Measurements from ENCODE around the gene ACVR1B.

DNA sequence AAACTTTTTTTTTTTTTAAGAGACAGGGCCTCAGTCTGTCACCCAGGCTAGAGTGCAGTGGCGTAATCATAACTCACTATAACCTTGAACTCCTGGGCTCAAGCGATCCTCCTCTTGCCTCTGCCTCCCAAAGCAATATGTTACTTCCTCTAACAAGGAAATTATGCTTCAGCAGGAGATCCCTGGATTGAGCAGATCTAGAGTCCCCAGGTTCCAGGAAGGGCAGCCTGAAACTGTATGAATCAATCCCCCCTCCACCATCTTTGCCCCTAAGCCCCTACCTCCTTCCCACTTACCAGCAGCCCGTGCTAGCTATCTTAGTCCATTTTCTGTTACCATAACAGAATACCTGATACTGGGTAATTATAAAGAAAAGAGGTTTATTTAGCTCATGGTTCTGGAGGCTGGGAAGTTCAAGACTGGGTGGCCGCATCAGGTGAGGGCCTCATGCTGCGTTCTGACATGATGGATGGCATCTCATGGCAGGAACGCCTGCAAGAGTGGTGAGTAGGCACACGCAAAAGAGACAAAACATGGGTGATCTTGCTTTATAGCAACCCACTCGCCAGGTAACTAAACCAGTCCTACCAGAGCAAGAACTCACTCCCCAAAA is 60.2 kb downstream of the ACVR1B start:
- TF ChIP-seq, protein P1, sequence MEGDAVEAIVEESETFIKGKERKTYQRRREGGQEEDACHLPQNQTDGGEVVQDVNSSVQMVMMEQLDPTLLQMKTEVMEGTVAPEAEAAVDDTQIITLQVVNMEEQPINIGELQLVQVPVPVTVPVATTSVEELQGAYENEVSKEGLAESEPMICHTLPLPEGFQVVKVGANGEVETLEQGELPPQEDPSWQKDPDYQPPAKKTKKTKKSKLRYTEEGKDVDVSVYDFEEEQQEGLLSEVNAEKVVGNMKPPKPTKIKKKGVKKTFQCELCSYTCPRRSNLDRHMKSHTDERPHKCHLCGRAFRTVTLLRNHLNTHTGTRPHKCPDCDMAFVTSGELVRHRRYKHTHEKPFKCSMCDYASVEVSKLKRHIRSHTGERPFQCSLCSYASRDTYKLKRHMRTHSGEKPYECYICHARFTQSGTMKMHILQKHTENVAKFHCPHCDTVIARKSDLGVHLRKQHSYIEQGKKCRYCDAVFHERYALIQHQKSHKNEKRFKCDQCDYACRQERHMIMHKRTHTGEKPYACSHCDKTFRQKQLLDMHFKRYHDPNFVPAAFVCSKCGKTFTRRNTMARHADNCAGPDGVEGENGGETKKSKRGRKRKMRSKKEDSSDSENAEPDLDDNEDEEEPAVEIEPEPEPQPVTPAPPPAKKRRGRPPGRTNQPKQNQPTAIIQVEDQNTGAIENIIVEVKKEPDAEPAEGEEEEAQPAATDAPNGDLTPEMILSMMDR (IDR thresholded peaks at IDR 0.05; ENCODE audit: poor library complexity), result no peak
- TF ChIP-seq EZH2 (IDR thresholded peaks at IDR 0.05; ENCODE audit: borderline replicate concordance) (no peak), EZH2phosphoT487 (IDR thresholded peaks at IDR 0.05; ENCODE audit: low read depth, severe bottlenecking, unreplicated experiment) (no peak)
